Endothelial cell of umbilical vein (primary cell): ENCODE data around the gene TCIRG1. TPM values are rescaled to one million over a fixed set of nuclear protein-coding genes. Genes with fewer than 3 reads are reported as not detected.

Source experiments
- BruUV-seq: library from RNA; stranded (reverse); fragments of 400-500 nt; replicated peaks from 2 replicates; lab custom pipeline; 2021; lab: Mats Ljungman, UMichigan
- CTCF ChIA-PET: fragments of 300-600, 350-600 bp; sonication (Branson Sonifier 250); formaldehyde crosslinking; loops from one replicate; lab custom pipeline; 2021; ENCODE audit warnings: antibody characterized with exemption, inconsistent platforms; lab: Charles Lee
- POLR2A ChIA-PET: fragments of 300-600, 350-600 bp; sonication (Branson Sonifier 250); formaldehyde crosslinking; loops from one replicate; lab custom pipeline; 2021; ENCODE audit warnings: antibody characterized with exemption, inconsistent platforms; lab: Charles Lee
- DNase-seq: peaks from one replicate; pipeline ENCODE4 v3.0.0-alpha.2; 2011; ENCODE audit warnings: low read depth, low spot score
- FAIRE-seq: peaks from 2 replicates; lab custom pipeline; 2011; peaks lifted over from hg19 to GRCh38; lab: Jason Lieb, UNC
- H2AFZ ChIP-seq: 2 replicates; pipeline ENCODE4 v1.6.0; 2012; ENCODE audit warnings: low read depth, low read length, control low read depth, inconsistent platforms
- H3K27ac ChIP-seq: 2 replicates; pipeline ENCODE4 v1.5.1; 2011; ENCODE audit warnings: low read depth, mild to moderate bottlenecking, control low read depth, low read length, moderate library complexity; ENCODE audit not compliant: insufficient read depth
- H3K27me3 ChIP-seq, 2 experiments: 2 replicates each; pipeline versions ENCODE4 v1.6.0 to v1.6.1; 2011; ENCODE audit warnings: low read length in 2 of 2, mixed read lengths in 1 of 2; ENCODE audit not compliant: control insufficient read depth in 2 of 2, insufficient read depth in 2 of 2
- H3K36me3 ChIP-seq, 2 experiments: 2 replicates in 1 of 2; 3 replicates in 1 of 2; pipeline ENCODE4 v1.5.1; 2011; ENCODE audit warnings: low read length in 2 of 2, mild to moderate bottlenecking in 1 of 2, moderate library complexity in 1 of 2; ENCODE audit not compliant: control insufficient read depth in 2 of 2, insufficient read depth in 2 of 2; ENCODE audit errors: extremely low read depth in 1 of 2
- H3K4me1 ChIP-seq: 3 replicates; pipeline ENCODE4 v1.5.1; 2011; ENCODE audit warnings: mild to moderate bottlenecking, low read length; ENCODE audit not compliant: control insufficient read depth, insufficient read depth; ENCODE audit errors: extremely low read depth
- H3K4me2 ChIP-seq: 2 replicates; pipeline ENCODE4 v1.6.1; 2011; ENCODE audit warnings: low read length, control low read depth, mixed read lengths; ENCODE audit not compliant: insufficient read depth
- H3K4me3 ChIP-seq, 3 experiments: fragments of 200-600 bp in 1 of 3; sonication (generic), shearing (Covaris generic) in 1 of 3; replicated peaks in 1 of 3; 2 replicates each; pipeline ENCODE4 v1.5.1; 2011 to 2016; ENCODE audit warnings: control low read depth in 3 of 3, low read length in 3 of 3, mild to moderate bottlenecking in 2 of 3, inconsistent platforms in 1 of 3, low read depth in 1 of 3, moderate library complexity in 1 of 3; ENCODE audit not compliant: insufficient read depth in 1 of 3
- H3K79me2 ChIP-seq: 2 replicates; pipeline ENCODE4 v1.6.0; 2012; ENCODE audit warnings: low read length, inconsistent platforms; ENCODE audit not compliant: control insufficient read depth, insufficient read depth
- H3K9ac ChIP-seq: replicated peaks from 2 replicates; pipeline ENCODE3; 2011; ENCODE audit warnings: low read length, control low read depth; ENCODE audit not compliant: insufficient read depth; ENCODE audit errors: extremely low read depth
- H3K9me1 ChIP-seq: replicated peaks from 3 replicates; pipeline ENCODE4 v1.6.0; 2011; ENCODE audit warnings: mild to moderate bottlenecking, low read length; ENCODE audit not compliant: control insufficient read depth, insufficient read depth; ENCODE audit errors: extremely low read depth
- H3K9me3 ChIP-seq: replicated peaks from 2 replicates; pipeline ENCODE4 v1.5.1; 2012; ENCODE audit warnings: low read length, inconsistent platforms; ENCODE audit not compliant: control insufficient read depth, insufficient read depth
- H4K20me1 ChIP-seq: replicated peaks from 2 replicates; pipeline ENCODE3; 2011; ENCODE audit warnings: mild to moderate bottlenecking, low read length; ENCODE audit not compliant: control insufficient read depth, insufficient read depth; ENCODE audit errors: extremely low read depth
- CTCF ChIP-seq, 2 donors: IDR thresholded peaks; 1 replicate in 1 of 2; 2 replicates in 1 of 2; pipeline ENCODE4 v1.5.1; 2011; ENCODE audit warnings: low read length in 2 of 2, mild to moderate bottlenecking in 2 of 2, moderate library complexity in 2 of 2, control low read depth in 1 of 2, inconsistent platforms in 1 of 2, low read depth in 1 of 2; ENCODE audit not compliant: insufficient read depth in 1 of 2; ENCODE audit errors: extremely low read depth in 1 of 2
- EZH2 ChIP-seq: IDR thresholded peaks from 2 replicates; pipeline ENCODE4 v1.6.1; 2012; ENCODE audit warnings: borderline replicate concordance, low read depth, mild to moderate bottlenecking, moderate library complexity, low read length, inconsistent platforms; ENCODE audit not compliant: severe bottlenecking
- FOS ChIP-seq: IDR thresholded peaks from 2 replicates; pipeline ENCODE4 v1.6.1; 2011; ENCODE audit warnings: mild to moderate bottlenecking, low read length, moderate library complexity, borderline replicate concordance; ENCODE audit not compliant: insufficient read depth
- GATA2 ChIP-seq: IDR thresholded peaks from 2 replicates; pipeline ENCODE4 v1.7.0; 2011; ENCODE audit warnings: low read depth, mild to moderate bottlenecking, moderate library complexity, mixed read lengths, low read length; ENCODE audit not compliant: insufficient read length, insufficient read depth
- JUN ChIP-seq: IDR thresholded peaks from 2 replicates; pipeline ENCODE4 v1.6.1; 2011; ENCODE audit warnings: borderline replicate concordance, low read depth; ENCODE audit not compliant: insufficient read length, insufficient read depth
- MAX ChIP-seq: IDR thresholded peaks from 2 replicates; pipeline ENCODE4 v1.6.1; 2011; ENCODE audit not compliant: insufficient read depth, insufficient read length
- MYC ChIP-seq: IDR thresholded peaks from one replicate; pipeline ENCODE4 v1.6.1; 2011; ENCODE audit warnings: mild to moderate bottlenecking, low read depth, low read length
- POLR2A ChIP-seq: IDR thresholded peaks from 2 replicates; pipeline ENCODE4 v1.6.1; 2012; ENCODE audit warnings: low read depth, mild to moderate bottlenecking, control low read depth, low read length
- POLR2AphosphoS5 ChIP-seq: IDR thresholded peaks from 2 replicates; pipeline ENCODE4 v1.6.1; 2012; ENCODE audit warnings: low read depth, mild to moderate bottlenecking, control low read depth, low read length, moderate library complexity; ENCODE audit not compliant: insufficient read depth
- dilution Hi-C: fragments of 300-500 bp; cut with MboI; formaldehyde crosslinking; loops from one replicate; pipeline ENCODE4 v1.15.0; 2019; ENCODE audit warnings: low sequenced_read_pairs; ENCODE audit not compliant: extremely low pct_ligation_motif_present
- intact Hi-C: fragments of 100-400 bp; cut with micrococcal nuclease; formaldehyde crosslinking; loops from one replicate; pipeline ENCODE4 v1.10.0; 2022
- polyA plus RNA-seq, 4 experiments: library from polyadenylated mRNA; depleted of rRNA in 3 of 4; stranded (reverse) in 3 of 4; unstranded in 1 of 4; fragments of >200 nt; gene quantifications; 2 replicates each; pipeline versions ENCODE4 v1.2.1 to v1.2.3, GENCODE V29; 2011 to 2012; ENCODE audit warnings: missing spikeins in 1 of 4
- total RNA-seq: library from RNA; stranded (reverse); gene quantifications from 2 replicates; pipeline ENCODE4 v1.2.3, GENCODE V29; 2021

The TCIRG1 gene
- total and polyA plus RNA-seq, 2 donors (not counting 3 experiments of a cell fraction or from before 2014, with no cell fraction given): 134 to 183 TPM

- H3K9ac ChIP-seq: no peak overlapping the region
- ChIA-PET POLR2A (no interaction called here), CTCF (interaction anchor here (0.7 to 1.4 kb wide), 4 partner anchors 13 to 60 kb away, joined by 3 to 6 read pairs (median 4); no protein-coding TSS in a partner anchor)
- BruUV-seq: no TSS peak
- H3K4me2 ChIP-seq: no peak overlapping the region
- no peak overlapping the region for H3K4me3 ChIP-seq
- H3K36me3 ChIP-seq: peaks cover 0 to 13% of the 10 kb centered on the region in 2 experiments
- H3K79me2 ChIP-seq: no peaks in the 10 kb centered on the region
- H3K9me1 ChIP-seq: no peaks in the 10 kb centered on the region
- H4K20me1 ChIP-seq: no peaks in the 10 kb centered on the region
- TF ChIP-seq JUN (no peak), CTCF (IDR thresholded peaks at IDR 0.05; ENCODE audit: extremely low read depth in 1 of 2, insufficient read depth in 1 of 2, low read depth in 1 of 2, low read length in 2 of 2) (no peak), POLR2AphosphoS5 (no peak), MYC (no peak), EZH2 (no peak), GATA2 (no peak), FOS (no peak), MAX (no peak), POLR2A (no peak)
- no peaks in the 10 kb centered on the region for H3K27me3 ChIP-seq
- intact Hi-C loops (no loop called here), dilution Hi-C loops (no loop called here)
- H3K9me3 ChIP-seq: no peaks in the 10 kb centered on the region
- H2AFZ ChIP-seq: no peak overlapping the region
- no peaks in the 10 kb centered on the region for H3K4me1 ChIP-seq
- DNase-seq (no peak), FAIRE-seq (no peak)
- H3K27ac ChIP-seq: no peak overlapping the region
These were observed 39.1 kb downstream of the TCIRG1 start for GRCh38 chr11:68077617-68078582.
